GM12878 (cell line): Measurements from ENCODE around the gene TM9SF4. TPM values are rescaled to one million over a fixed set of nuclear protein-coding genes. Genes with fewer than 3 reads are reported as not detected.

Experiments
- ATAC-seq: fragments of 200-7000 bp; cut with Tn5 transposase; 3 replicates; pipeline ENCODE4 v1.9.1; 2020; ENCODE audit warnings: mild to moderate bottlenecking, moderate library complexity
- BruUV-seq: library from RNA; stranded (reverse); fragments of 400-500 nt; replicated peaks from 2 replicates; lab custom pipeline; 2021; lab: Mats Ljungman, UMichigan
- CTCF ChIA-PET: fragments of 300-600 bp; sonication (Branson Sonifier 250); formaldehyde crosslinking; extraction: SDS; loops from one replicate; lab custom pipeline; 2021; ENCODE audit warnings: inconsistent platforms; lab: Yijun Ruan, JAX
- POLR2A ChIA-PET: fragments of 350-600 bp; formaldehyde crosslinking; extraction: SDS; loops from one replicate; lab custom pipeline; 2021; ENCODE audit warnings: inconsistent platforms; lab: Charles Lee
- RAD21 ChIA-PET: fragments of 300-600 bp; sonication (Branson Sonifier 250); formaldehyde crosslinking; loops from one replicate; lab custom pipeline; 2023; ENCODE audit warnings: antibody characterized with exemption; ENCODE audit not compliant: unreplicated experiment; lab: Charles Lee
- SMC1A ChIA-PET: fragments of 300-600 bp; sonication (Branson Sonifier 250); formaldehyde crosslinking; loops from one replicate; lab custom pipeline; 2023; ENCODE audit not compliant: unreplicated experiment, uncharacterized antibody; lab: Charles Lee
- DNase-seq: peaks from one replicate; pipeline ENCODE4 v3.0.0-alpha.2; 2011; ENCODE audit warnings: low read depth, low spot score
- FAIRE-seq: peaks from 3 replicates; lab custom pipeline; 2011; peaks lifted over from hg19 to GRCh38; lab: Jason Lieb, UNC
- H2AFZ ChIP-seq: 2 replicates; pipeline ENCODE4 v1.6.0; 2011; ENCODE audit warnings: low read depth, low read length, control low read depth; ENCODE audit not compliant: control insufficient read depth
- H3K27ac ChIP-seq: 2 replicates; pipeline ENCODE4 v1.5.1; 2011; ENCODE audit warnings: control low read depth; ENCODE audit not compliant: control insufficient read depth, insufficient read depth
- H3K27me3 ChIP-seq, 2 experiments: replicated peaks in 1 of 2; 2 replicates each; pipeline versions ENCODE4 v1.6.0 to v1.6.1; 2011; ENCODE audit warnings: low read length in 1 of 2; ENCODE audit not compliant: control insufficient read depth in 2 of 2, insufficient read depth in 2 of 2
- H3K36me3 ChIP-seq, 2 experiments: 2 replicates each; pipeline ENCODE4 v1.5.1; 2011; ENCODE audit warnings: low read length in 1 of 2; ENCODE audit not compliant: control insufficient read depth in 2 of 2, insufficient read depth in 2 of 2
- H3K4me1 ChIP-seq: 2 replicates; pipeline ENCODE4 v1.6.1; 2011; ENCODE audit warnings: mild to moderate bottlenecking, low read length, moderate library complexity, mixed read lengths; ENCODE audit not compliant: control insufficient read depth, insufficient read depth
- H3K4me2 ChIP-seq: 2 replicates; pipeline ENCODE4 v1.6.0; 2011; ENCODE audit warnings: control low read depth; ENCODE audit not compliant: control insufficient read depth, insufficient read depth
- H3K4me3 ChIP-seq: fragments of 200-600 bp; sonication (generic); 2 replicates; pipeline ENCODE4 v1.5.1; 2016
- H3K79me2 ChIP-seq: 2 replicates; pipeline ENCODE4 v1.6.0; 2011; ENCODE audit warnings: low read length; ENCODE audit not compliant: control insufficient read depth, insufficient read depth
- H3K9ac ChIP-seq: 2 replicates; pipeline ENCODE4 v1.8.0; 2011; ENCODE audit warnings: low read length, control low read depth, mixed read lengths; ENCODE audit not compliant: control insufficient read depth, insufficient read depth
- H3K9me3 ChIP-seq: replicated peaks from 3 replicates; pipeline ENCODE4 v1.5.1; 2011; ENCODE audit warnings: mild to moderate bottlenecking, low read length; ENCODE audit not compliant: control insufficient read depth, insufficient read depth
- H4K20me1 ChIP-seq: 2 replicates; pipeline ENCODE4 v1.6.0; 2011; ENCODE audit not compliant: control insufficient read depth, insufficient read depth
- CHD4 ChIP-seq: fragments of 200-600 bp; sonication (generic); IDR thresholded peaks from 2 replicates; pipeline ENCODE4 v1.6.1; 2016; ENCODE audit warnings: mild to moderate bottlenecking
- CTCF ChIP-seq, 3 experiments: IDR thresholded peaks in 2 of 3; conservative IDR thresholded peaks in 1 of 3; 2 replicates each; pipeline ENCODE4 v1.5.1; 2011; ENCODE audit warnings: low read depth in 3 of 3, low read length in 3 of 3, mild to moderate bottlenecking in 3 of 3, control low read depth in 2 of 3, moderate library complexity in 2 of 3, inconsistent platforms in 1 of 3, mixed read lengths in 1 of 3; ENCODE audit not compliant: control insufficient read depth in 2 of 3, insufficient read depth in 1 of 3; ENCODE audit errors: extremely low read depth in 1 of 3
- HDAC2 ChIP-seq: fragments of 200-600 bp; sonication (generic); IDR thresholded peaks from 2 replicates; pipeline ENCODE4 v1.6.1; 2017
- HSF1 ChIP-seq: fragments of 150-350 bp; IDR thresholded peaks from 2 replicates; pipeline ENCODE4 v1.6.1; 2014; ENCODE audit warnings: mild to moderate bottlenecking, low read depth, low read length
- NR2C1 ChIP-seq: fragments of 450-650 bp; IDR thresholded peaks from 2 replicates; pipeline ENCODE4 v1.6.1; 2017; ENCODE audit warnings: antibody characterized with exemption, mild to moderate bottlenecking, moderate library complexity
- RAD51 ChIP-seq: fragments of 450-650 bp; IDR thresholded peaks from 2 replicates; pipeline ENCODE4 v1.6.1; 2016; ENCODE audit warnings: moderate library complexity, mild to moderate bottlenecking, inconsistent platforms
- TAF1 ChIP-seq: IDR thresholded peaks from 2 replicates; pipeline ENCODE4 v1.6.1; 2011; ENCODE audit warnings: mild to moderate bottlenecking, low read depth, low read length, borderline replicate concordance
- WGBS: methylation state at CpG from one replicate; pipeline ENCODE4 v1.1.6; 2016; ENCODE audit warnings: low lambda C conversion rate; ENCODE audit not compliant: insufficient replicate concordance, insufficient coverage; ENCODE audit errors: missing lambda C conversion rate; 5-methylcytosine and 5-hydroxymethylcytosine counted together
- in situ Hi-C: fragments of 300-500 bp; cut with MboI; formaldehyde crosslinking; loops from 9 replicates; pipeline ENCODE4 v1.14.3; 2018; ENCODE audit warnings: mixed read lengths
- intact Hi-C: fragments of 100-400 bp; cut with micrococcal nuclease; formaldehyde crosslinking; loops from one replicate; pipeline ENCODE4 v1.14.2; 2022; ENCODE audit not compliant: unreplicated experiment
- polyA plus RNA-seq, 11 experiments: library from polyadenylated mRNA; depleted of rRNA in 4 of 11; unstranded in 6 of 11; stranded (reverse) in 5 of 11; fragments of >200 nt; fragmentation: Nextera tagmentation in 4 of 11; fragmentation: Illumina TruSeq in 1 of 11; extraction: Ambion mirVana in 4 of 11; extraction: Trizol in 1 of 11; gene quantifications; 1 replicate in 1 of 11; 2 replicates in 10 of 11; pipeline versions ENCODE4 v1.2.1 to v1.2.3, GENCODE V29; 2011 to 2016; ENCODE audit warnings: inconsistent platforms in 2 of 11, missing spikeins in 2 of 11, low read depth in 1 of 11
- total RNA-seq, 4 experiments: library from RNA; depleted of rRNA in 3 of 4; stranded (reverse); fragments of >200 nt in 3 of 4; fragmentation: Illumina TruSeq in 1 of 4; extraction: Trizol in 1 of 4; gene quantifications; 2 replicates each; pipeline versions ENCODE4 v1.2.1 to v1.2.3, GENCODE V29; 2013 to 2021

The TM9SF4 gene
- total and polyA plus RNA-seq, 10 of the 15 experiments (the other 5 are each of a cell fraction or from before 2014, with no cell fraction given): 8.5 to 47.8 (median 24.3) TPM

DNA sequence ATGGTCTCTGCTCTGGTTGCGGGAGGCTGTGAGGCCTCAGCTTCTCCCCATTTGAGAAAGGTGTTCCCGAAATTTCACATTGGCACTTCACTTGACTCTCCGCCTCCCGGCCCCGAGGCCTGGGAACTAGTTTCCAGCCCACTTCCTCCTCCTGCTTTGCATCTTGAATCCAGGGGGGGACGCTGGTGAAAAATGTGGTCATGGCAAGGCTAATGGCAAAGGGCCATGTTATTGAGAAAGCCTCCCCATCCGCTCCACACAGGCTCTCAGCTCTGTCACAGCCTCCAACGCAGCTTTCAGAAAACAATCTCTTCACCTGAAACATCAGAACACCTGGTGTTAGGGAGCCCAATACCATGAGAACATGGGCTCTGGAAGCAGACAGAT, 92.5 kb downstream of the TM9SF4 start:
- H3K4me2 ChIP-seq: no peak overlapping the region
- peaks cover 17% of the 10 kb centered on the region for H3K4me1 ChIP-seq
- peaks cover 63% of the 10 kb centered on the region for H3K79me2 ChIP-seq
- RAD21 ChIA-PET: interaction anchor here (0.6 kb wide), 1 partner anchor 83 kb away, joined by 4 read pairs; no protein-coding TSS in a partner anchor
- no peaks in the 10 kb centered on the region; the same call in 1 of the 2 replicates for H4K20me1 ChIP-seq
- in situ Hi-C loops: no loop called here
- SMC1A ChIA-PET: interaction anchor here (0.7 to 1.1 kb wide), 2 partner anchors 11 to 46 kb away, joined by 3 to 5 read pairs; no protein-coding TSS in a partner anchor
- POLR2A ChIA-PET: no interaction called here
- no peak overlapping the region for H3K9ac ChIP-seq
- no peaks in the 10 kb centered on the region for H3K27me3 ChIP-seq
- H2AFZ ChIP-seq: no peak overlapping the region
- no peak overlapping the region for H3K27ac ChIP-seq
- DNase-seq (no peak), FAIRE-seq (no peak), ATAC-seq (no peak)
- no TSS peak for BruUV-seq
- no peak overlapping the region for H3K4me3 ChIP-seq
- CTCF ChIA-PET: interaction anchor here (1.9 kb wide), 2 partner anchors 13 to 284 kb away, joined by 4 to 5 read pairs; no protein-coding TSS in a partner anchor
- H3K36me3 ChIP-seq: peaks cover 11 to 38% of the 10 kb centered on the region in 2 experiments
- 87% methylated on average over 8 of the region's 8 CpGs for WGBS
- no peaks in the 10 kb centered on the region for H3K9me3 ChIP-seq
- intact Hi-C loops: no loop called here
- TF ChIP-seq CTCF (IDR thresholded peaks at IDR 0.05 in 2 of 3, conservative IDR thresholded peaks at IDR 0.05 in 1 of 3; ENCODE audit: control insufficient read depth in 2 of 3, extremely low read depth in 1 of 3, insufficient read depth in 1 of 3, low read depth in 3 of 3, low read length in 3 of 3) (no peak), HSF1 (no peak), CHD4 (no peak), RAD51 (no peak), HDAC2 (no peak), TAF1 (no peak), NR2C1 (no peak)
